HepG2 (cell line): ENCODE measurements around the gene C1QTNF5. TPM values are rescaled to one million over a fixed set of nuclear protein-coding genes. Genes with fewer than 3 reads are reported as not detected.
A peak's percentile ranks its signal among the peaks of the same experiment; 100 is the strongest.

Experiments
- ATAD3A ChIP-seq: sonication (generic); formaldehyde crosslinking; IDR thresholded peaks from 2 replicates; pipeline ENCODE4 v1.4.0; 2020; ENCODE audit warnings: missing genetic modification reagents
- CREM ChIP-seq, 2 experiments: sonication (generic) in 1 of 2; formaldehyde crosslinking in 1 of 2; IDR thresholded peaks; 2 replicates each; pipeline versions ENCODE4 v1.4.0 to v1.6.1; 2016 to 2020; ENCODE audit warnings: antibody characterized with exemption in 1 of 2, mild to moderate bottlenecking in 1 of 2, missing genetic modification reagents in 1 of 2
- DMAP1 ChIP-seq: IDR thresholded peaks from 2 replicates; pipeline ENCODE4 v1.6.1; 2016
- GABPA ChIP-seq, 2 experiments: IDR thresholded peaks; 2 replicates each; pipeline ENCODE4 v1.6.1; 2011 to 2016; ENCODE audit warnings: low read depth in 2 of 2, low read length in 1 of 2, missing biosample characterization in 1 of 2, missing genetic modification characterization in 1 of 2
- GMEB2 ChIP-seq: IDR thresholded peaks from 2 replicates; pipeline ENCODE4 v1.6.1; 2016; ENCODE audit warnings: missing biosample characterization, missing genetic modification reagents, low read depth
- HOXA9 ChIP-seq: sonication (generic); formaldehyde crosslinking; IDR thresholded peaks from 2 replicates; pipeline ENCODE4 v1.8.1; 2022; ENCODE audit warnings: missing genetic modification reagents, mild to moderate bottlenecking, moderate library complexity, borderline replicate concordance
- IRX3 ChIP-seq: sonication (generic); formaldehyde crosslinking; IDR thresholded peaks from 2 replicates; pipeline ENCODE4 v1.8.1; 2023; ENCODE audit warnings: mild to moderate bottlenecking, low read depth, missing genetic modification reagents, borderline replicate concordance
- MYPOP ChIP-seq: sonication (generic); formaldehyde crosslinking; IDR thresholded peaks from 2 replicates; pipeline ENCODE4 v1.8.1; 2023; ENCODE audit warnings: mild to moderate bottlenecking, moderate library complexity, missing genetic modification reagents
- RBFOX2 ChIP-seq: fragments of 200-400 bp; formaldehyde crosslinking; IDR thresholded peaks from 2 replicates; pipeline ENCODE4 v1.6.1; 2017; ENCODE audit warnings: low read depth, mild to moderate bottlenecking, low read length
- SRY ChIP-seq: sonication (generic); formaldehyde crosslinking; IDR thresholded peaks from 2 replicates; pipeline ENCODE4 v1.8.0; 2022; ENCODE audit warnings: mild to moderate bottlenecking, missing genetic modification reagents
- UBTF ChIP-seq: sonication (generic); formaldehyde crosslinking; IDR thresholded peaks from 2 replicates; pipeline ENCODE4 v1.4.0; 2020; ENCODE audit warnings: mild to moderate bottlenecking, missing genetic modification reagents
- ZFX ChIP-seq: sonication (generic); formaldehyde crosslinking; IDR thresholded peaks from 2 replicates; pipeline ENCODE4 v1.4.0; 2020; ENCODE audit warnings: mild to moderate bottlenecking, low read depth, missing genetic modification reagents, moderate library complexity
- ZMYM4 ChIP-seq: sonication (generic); formaldehyde crosslinking; IDR thresholded peaks from 2 replicates; pipeline ENCODE4 v1.8.1; 2023; ENCODE audit warnings: mild to moderate bottlenecking, missing genetic modification reagents
- ZNF331 ChIP-seq: sonication (generic); formaldehyde crosslinking; IDR thresholded peaks from 2 replicates; pipeline ENCODE4 v1.4.0; 2020; ENCODE audit warnings: missing genetic modification reagents
- ZNF614 ChIP-seq: IDR thresholded peaks from 2 replicates; pipeline ENCODE4 v1.6.1; 2018; ENCODE audit warnings: missing biosample characterization, missing genetic modification reagents, inconsistent platforms, borderline replicate concordance
- ZNF615 ChIP-seq: sonication (generic); formaldehyde crosslinking; IDR thresholded peaks from 2 replicates; pipeline ENCODE4 v1.5.0; 2020; ENCODE audit warnings: mild to moderate bottlenecking, missing genetic modification reagents, borderline replicate concordance
- ZNF709 ChIP-seq: sonication (generic); formaldehyde crosslinking; IDR thresholded peaks from 2 replicates; pipeline ENCODE4 v1.5.0; 2020; ENCODE audit warnings: mild to moderate bottlenecking, missing genetic modification reagents
- ZNF761 ChIP-seq: sonication (generic); formaldehyde crosslinking; conservative IDR thresholded peaks from 2 replicates; pipeline ENCODE4 v1.4.0; 2020; ENCODE audit warnings: mild to moderate bottlenecking, missing genetic modification reagents
- polyA plus RNA-seq, 8 experiments: library from polyadenylated mRNA; depleted of rRNA in 3 of 8; stranded (reverse) in 7 of 8; unstranded in 1 of 8; fragments of >200 nt; fragmentation: Illumina TruSeq in 4 of 8; extraction: Trizol in 4 of 8; gene quantifications; 2 replicates each; pipeline versions ENCODE4 v1.2.1 to v1.2.3, GENCODE V29; 2011 to 2016; ENCODE audit warnings: low read depth in 4 of 8, missing spikeins in 1 of 8, mixed read lengths in 1 of 8; ENCODE audit not compliant: insufficient read depth in 1 of 8
- total RNA-seq, 5 experiments: library from RNA; depleted of rRNA; stranded (reverse); fragments of >200 nt; fragmentation: Illumina TruSeq; extraction: Trizol; gene quantifications; 2 replicates each; pipeline ENCODE4 v1.2.3, GENCODE V29; 2016; ENCODE audit warnings: low read depth in 1 of 5
- TF ChIP-seq, protein P1 (sequence below): IDR thresholded peaks from 2 replicates; pipeline ENCODE4 v1.6.1; 2016; ENCODE audit warnings: low read depth
- TF ChIP-seq, protein P2 (sequence below): sonication (generic); formaldehyde crosslinking; IDR thresholded peaks from 2 replicates; pipeline ENCODE4 v1.4.0; 2020; ENCODE audit warnings: missing genetic modification reagents
- TF ChIP-seq, protein P3 (sequence below): fragments of 450-650 bp; IDR thresholded peaks from 2 replicates; pipeline ENCODE4 v1.6.1; 2017

The C1QTNF5 gene
- total and polyA plus RNA-seq, 2 of the 13 experiments (the other 11 are each of a cell fraction or from before 2014, with no cell fraction given) = 0.86 to 1.2 TPM

GRCh38 chr11:119370486-119371046 lies 29.9 kb upstream of the C1QTNF5 start (continued):
- TF ChIP-seq CREM (IDR thresholded peaks at IDR 0.05) (peak; percentile 70), CREM (CRISPR knock-in tag; IDR thresholded peaks at IDR 0.05) (no peak), IRX3 (no peak), SRY (0 out of 2 replicates have a peak, but pooled peaks have one; percentile 32), ZFX (CRISPR knock-in tag) (peak; percentile 42; the same call in 1 of the 2 replicates), HOXA9 (CRISPR knock-in tag) (no peak), GABPA (IDR thresholded peaks at IDR 0.05; ENCODE audit: low read depth, low read length) (no peak), GABPA (CRISPR knock-in tag; IDR thresholded peaks at IDR 0.05; ENCODE audit: low read depth) (peak; percentile 77), ZMYM4 (CRISPR knock-in tag) (peak; percentile 34; the same call in 1 of the 2 replicates), ZNF709 (CRISPR knock-in tag) (no peak), GMEB2 (no peak), UBTF (CRISPR knock-in tag) (0 out of 2 replicates have a peak, but pooled peaks have one; percentile 23), DMAP1 (CRISPR knock-in tag) (peak; percentile 47; the same call in 1 of the 2 replicates), ZNF614 (peak; percentile 55; the same call in 1 of the 2 replicates), MYPOP (CRISPR knock-in tag) (0 out of 2 replicates have a peak, but pooled peaks have one; percentile 38), ZNF761 (no peak), ATAD3A (CRISPR knock-in tag) (no peak), RBFOX2 (no peak), ZNF331 (CRISPR knock-in tag) (0 out of 2 replicates have a peak, but pooled peaks have one; percentile 13), ZNF615 (CRISPR knock-in tag) (peak; percentile 74; the same call in 1 of the 2 replicates)
- TF ChIP-seq, protein P1, sequence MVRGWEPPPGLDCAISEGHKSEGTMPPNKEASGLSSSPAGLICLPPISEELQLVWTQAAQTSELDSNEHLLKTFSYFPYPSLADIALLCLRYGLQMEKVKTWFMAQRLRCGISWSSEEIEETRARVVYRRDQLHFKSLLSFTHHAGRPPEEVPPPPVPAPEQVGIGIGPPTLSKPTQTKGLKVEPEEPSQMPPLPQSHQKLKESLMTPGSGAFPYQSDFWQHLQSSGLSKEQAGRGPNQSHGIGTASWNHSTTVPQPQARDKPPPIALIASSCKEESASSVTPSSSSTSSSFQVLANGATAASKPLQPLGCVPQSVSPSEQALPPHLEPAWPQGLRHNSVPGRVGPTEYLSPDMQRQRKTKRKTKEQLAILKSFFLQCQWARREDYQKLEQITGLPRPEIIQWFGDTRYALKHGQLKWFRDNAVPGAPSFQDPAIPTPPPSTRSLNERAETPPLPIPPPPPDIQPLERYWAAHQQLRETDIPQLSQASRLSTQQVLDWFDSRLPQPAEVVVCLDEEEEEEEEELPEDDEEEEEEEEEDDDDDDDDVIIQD = no peak
- TF ChIP-seq, protein P2, sequence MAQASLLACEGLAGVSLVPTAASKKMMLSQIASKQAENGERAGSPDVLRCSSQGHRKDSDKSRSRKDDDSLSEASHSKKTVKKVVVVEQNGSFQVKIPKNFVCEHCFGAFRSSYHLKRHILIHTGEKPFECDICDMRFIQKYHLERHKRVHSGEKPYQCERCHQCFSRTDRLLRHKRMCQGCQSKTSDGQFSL (CRISPR knock-in tag) = no peak
- TF ChIP-seq, protein P3, sequence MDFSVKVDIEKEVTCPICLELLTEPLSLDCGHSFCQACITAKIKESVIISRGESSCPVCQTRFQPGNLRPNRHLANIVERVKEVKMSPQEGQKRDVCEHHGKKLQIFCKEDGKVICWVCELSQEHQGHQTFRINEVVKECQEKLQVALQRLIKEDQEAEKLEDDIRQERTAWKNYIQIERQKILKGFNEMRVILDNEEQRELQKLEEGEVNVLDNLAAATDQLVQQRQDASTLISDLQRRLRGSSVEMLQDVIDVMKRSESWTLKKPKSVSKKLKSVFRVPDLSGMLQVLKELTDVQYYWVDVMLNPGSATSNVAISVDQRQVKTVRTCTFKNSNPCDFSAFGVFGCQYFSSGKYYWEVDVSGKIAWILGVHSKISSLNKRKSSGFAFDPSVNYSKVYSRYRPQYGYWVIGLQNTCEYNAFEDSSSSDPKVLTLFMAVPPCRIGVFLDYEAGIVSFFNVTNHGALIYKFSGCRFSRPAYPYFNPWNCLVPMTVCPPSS = no peak
